A549 (cell line): ENCODE measurements around the gene MROH7. TPM values are rescaled to one million over a fixed set of nuclear protein-coding genes. Genes with fewer than 3 reads are reported as not detected.

Source experiments
- ATAC-seq, 2 experiments: fragments of 200-7000 bp in 1 of 2; fragments of >200 bp in 1 of 2; cut with Nextera tagmentation in 1 of 2; cut with Tn5 transposase in 1 of 2; 3 replicates each; pipeline versions ENCODE4 v1.8.0 to v1.9.1; 2018 to 2020; ENCODE audit warnings: mild to moderate bottlenecking in 1 of 2, moderate library complexity in 1 of 2
- CTCF ChIA-PET: fragments of 300-600 bp; sonication (Branson Sonifier 250); formaldehyde crosslinking; extraction: SDS; loops from one replicate; lab custom pipeline; 2021; ENCODE audit warnings: antibody characterized with exemption, inconsistent platforms; lab: Yijun Ruan, JAX
- POLR2A ChIA-PET: fragments of 350-600 bp; formaldehyde crosslinking; extraction: SDS; loops from one replicate; lab custom pipeline; 2021; ENCODE audit warnings: antibody characterized with exemption, inconsistent platforms; lab: Yijun Ruan, JAX
- DNase-seq, 2 experiments: peaks; one replicate each; pipeline versions ENCODE4 v3.0.0 to v3.0.0-alpha.2; 2011 to 2016; ENCODE audit warnings: low read depth in 1 of 2, low spot score in 1 of 2
- FAIRE-seq: peaks from 2 replicates; lab custom pipeline; 2011; peaks lifted over from hg19 to GRCh38; lab: Jason Lieb, UNC
- H3K27ac ChIP-seq, 2 experiments: fragments of >200 bp; sonication (Bioruptor Twin); formaldehyde crosslinking; 3 replicates each; pipeline ENCODE4 v1.5.1; 2016 to 2017
- H3K4me1 ChIP-seq: fragments of >200 bp; sonication (Bioruptor Twin); formaldehyde crosslinking; 3 replicates; pipeline ENCODE4 v1.6.1; 2016
- H3K4me2 ChIP-seq: fragments of >200 bp; sonication (Bioruptor Twin); formaldehyde crosslinking; 3 replicates; pipeline ENCODE4 v1.6.1; 2016
- H3K4me3 ChIP-seq: fragments of >200 bp; sonication (Bioruptor Twin); formaldehyde crosslinking; 3 replicates; pipeline ENCODE4 v1.5.1; 2016
- H3K9me3 ChIP-seq: fragments of >200 bp; sonication (Bioruptor Twin); formaldehyde crosslinking; 3 replicates; pipeline ENCODE4 v1.6.1; 2016
- CBX8 ChIP-seq: fragments of 200-600 bp; sonication (generic); IDR thresholded peaks from 2 replicates; pipeline ENCODE4 v1.6.1; 2016
- CHD2 ChIP-seq: fragments of 150-350 bp; IDR thresholded peaks from 2 replicates; pipeline ENCODE4 v1.6.1; 2014; ENCODE audit warnings: low read length; ENCODE audit not compliant: partially characterized antibody
- E2F6 ChIP-seq: IDR thresholded peaks from 2 replicates; pipeline ENCODE4 v1.6.1; 2012; ENCODE audit warnings: low read depth, borderline replicate concordance
- EHF ChIP-seq: fragments of 250-450 bp; sonication (Bioruptor Pico); IDR thresholded peaks from 2 replicates; pipeline ENCODE4 v1.5.0; 2020; ENCODE audit warnings: mild to moderate bottlenecking
- EP300 ChIP-seq, 2 experiments: fragments of >200 bp; sonication (Bioruptor Twin); formaldehyde crosslinking; IDR thresholded peaks; 2 replicates in 1 of 2; 3 replicates in 1 of 2; pipeline ENCODE4 v1.6.1; 2016 to 2017
- FOXS1 ChIP-seq: fragments of 250-450 bp; sonication (Bioruptor Pico); IDR thresholded peaks from 2 replicates; pipeline ENCODE4 v1.5.0; 2020; ENCODE audit warnings: mild to moderate bottlenecking, moderate library complexity
- HDAC2 ChIP-seq: fragments of 200-600 bp; sonication (generic); IDR thresholded peaks from 2 replicates; pipeline ENCODE4 v1.6.1; 2016
- HEYL ChIP-seq: fragments of 250-450 bp; sonication (Bioruptor Pico); IDR thresholded peaks from 2 replicates; pipeline ENCODE4 v1.8.0; 2021; ENCODE audit warnings: mild to moderate bottlenecking, moderate library complexity
- HOXB13 ChIP-seq: fragments of 250-450 bp; sonication (Bioruptor Pico); IDR thresholded peaks from 2 replicates; pipeline ENCODE4 v1.5.0; 2020; ENCODE audit warnings: low read depth, mild to moderate bottlenecking, moderate library complexity
- KDM1A ChIP-seq: fragments of 200-600 bp; sonication (generic); IDR thresholded peaks from 2 replicates; pipeline ENCODE4 v1.6.1; 2016; ENCODE audit warnings: low read depth, mild to moderate bottlenecking
- KDM5A ChIP-seq: fragments of 200-600 bp; sonication (generic); IDR thresholded peaks from 2 replicates; pipeline ENCODE4 v1.6.1; 2016; ENCODE audit warnings: antibody characterized with exemption, mild to moderate bottlenecking
- MAX ChIP-seq: IDR thresholded peaks from 2 replicates; pipeline ENCODE4 v1.6.1; 2012
- NR3C1 ChIP-seq: fragments of >200 bp; sonication (Bioruptor Twin); formaldehyde crosslinking; IDR thresholded peaks from 3 replicates; pipeline ENCODE4 v1.6.1; 2017
- POLR2A ChIP-seq: IDR thresholded peaks from 2 replicates; pipeline ENCODE4 v1.6.1; 2012; ENCODE audit warnings: mild to moderate bottlenecking, low read length
- REST ChIP-seq: fragments of 200-600 bp; sonication (generic); IDR thresholded peaks from 2 replicates; pipeline ENCODE4 v1.6.1; 2016; ENCODE audit warnings: antibody characterized with exemption, mild to moderate bottlenecking, moderate library complexity
- RFX5 ChIP-seq: fragments of 450-650 bp; IDR thresholded peaks from 2 replicates; pipeline ENCODE4 v1.7.1; 2014; ENCODE audit warnings: antibody characterized with exemption, mild to moderate bottlenecking, moderate library complexity
- TP53 ChIP-seq: fragments of 250-450 bp; sonication (Bioruptor Pico); IDR thresholded peaks from 2 replicates; pipeline ENCODE4 v1.5.0; 2021; ENCODE audit warnings: mild to moderate bottlenecking, moderate library complexity
- ZFP36 ChIP-seq: fragments of 450-650 bp; IDR thresholded peaks from 2 replicates; pipeline ENCODE4 v1.6.1; 2014; ENCODE audit warnings: borderline replicate concordance; ENCODE audit not compliant: partially characterized antibody
- ZSCAN20 ChIP-seq: fragments of 250-450 bp; sonication (Bioruptor Pico); IDR thresholded peaks from 2 replicates; pipeline ENCODE4 v1.8.0; 2022; ENCODE audit warnings: mild to moderate bottlenecking, moderate library complexity
- WGBS: methylation state at CpG from one replicate; pipeline ENCODE4 v1.1.6; 2017; ENCODE audit errors: missing lambda C conversion rate; 5-methylcytosine and 5-hydroxymethylcytosine counted together
- polyA plus RNA-seq, 4 experiments: library from polyadenylated mRNA; depleted of rRNA in 3 of 4; stranded (reverse); fragments of >200 nt; fragmentation: RNase III in 1 of 4; extraction: RNeasy Plus Mini Kit Qiagen cat#74134 plus additional on column Dnase treatment in 1 of 4; gene quantifications; 2 replicates in 3 of 4; 3 replicates in 1 of 4; pipeline ENCODE4 v1.2.3, GENCODE V29; 2011 to 2017
- TF ChIP-seq, protein P1 (sequence below): IDR thresholded peaks from 2 replicates; pipeline ENCODE4 v1.6.1; 2012
- TF ChIP-seq, protein P2 (sequence below): fragments of 250-450 bp; sonication (Bioruptor Pico); IDR thresholded peaks from 2 replicates; pipeline ENCODE4 v1.5.0; 2020; ENCODE audit warnings: low read depth, mild to moderate bottlenecking, moderate library complexity

MROH7 gene
- polyA plus RNA-seq, 2 of the 4 experiments (the other 2 are of a cell fraction) = not detected

- no peaks in the 10 kb centered on the region for H3K4me1 ChIP-seq
- DNase-seq (no peak), FAIRE-seq (no peak), ATAC-seq (no peak)
- no peak overlapping the region for H3K27ac ChIP-seq
- no peak overlapping the region for H3K4me2 ChIP-seq
- 79% methylated on average over 6 of the region's 25 CpGs for WGBS
- POLR2A ChIA-PET = no interaction called here
- H3K4me3 ChIP-seq = no peak overlapping the region
- TF ChIP-seq CBX8 = no peak
- no peak for TF ChIP-seq HEYL (CRISPR knock-in tag)
- no peak for TF ChIP-seq HDAC2
- no peak for TF ChIP-seq FOXS1 (CRISPR knock-in tag)
- no peak for TF ChIP-seq HOXB13 (CRISPR knock-in tag)
- no peak for TF ChIP-seq MAX
- no peak for TF ChIP-seq KDM1A
- TF ChIP-seq NR3C1 = no peak
- no peak for TF ChIP-seq EHF (CRISPR knock-in tag)
- TF ChIP-seq CHD2 = no peak
- CTCF ChIA-PET = interaction anchor here (1.4 kb wide), 1 partner anchor 10 kb away, joined by 3 read pairs; no protein-coding TSS in a partner anchor
- H3K9me3 ChIP-seq = no peaks in the 10 kb centered on the region
Observed at GRCh38 chr1:54754486-54755285, 113.1 kb downstream of the MROH7 start.

DNA sequence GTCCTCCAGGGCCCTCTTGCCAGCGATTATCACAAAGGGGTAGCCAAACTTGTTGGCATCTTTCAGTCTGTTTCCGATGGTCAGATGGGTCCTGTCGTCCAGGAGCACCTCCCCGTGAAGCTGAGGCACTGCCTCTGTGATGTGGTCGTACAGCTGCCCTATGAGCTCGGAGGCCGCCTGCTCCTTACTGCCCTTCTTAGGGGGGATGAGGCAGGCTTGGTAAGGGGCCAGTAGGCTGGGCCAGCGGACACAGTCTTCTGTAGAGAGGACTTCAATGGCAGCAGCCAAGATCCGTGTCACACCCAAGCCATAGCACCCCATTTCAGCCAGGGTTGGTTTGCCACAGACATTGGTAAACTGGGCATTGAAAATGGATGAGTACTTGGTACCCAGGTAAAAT lies 116.2 kb downstream of the MROH7 start:
- no peak for DNase-seq
- Histone ChIP-seq H3K9me3 (no peaks in the 10 kb centered on the region), H3K27ac (no peak overlapping the region), H3K4me1 (no peaks in the 10 kb centered on the region), H3K4me2 (no peak overlapping the region), H3K4me3 (no peak overlapping the region)
- ATAC-seq = no peak
- POLR2A ChIA-PET = no interaction called here
- no peak for FAIRE-seq
- CTCF ChIA-PET = interaction anchor here (0.6 kb wide), 1 partner anchor 527 kb away, joined by 3 read pairs; no protein-coding TSS in a partner anchor
- 93% methylated on average over 2 of the region's 9 CpGs for WGBS
- TF ChIP-seq KDM5A = no peak
- TF ChIP-seq HOXB13 (CRISPR knock-in tag) = no peak
- TF ChIP-seq EHF (CRISPR knock-in tag) = no peak
- TF ChIP-seq, protein P1, sequence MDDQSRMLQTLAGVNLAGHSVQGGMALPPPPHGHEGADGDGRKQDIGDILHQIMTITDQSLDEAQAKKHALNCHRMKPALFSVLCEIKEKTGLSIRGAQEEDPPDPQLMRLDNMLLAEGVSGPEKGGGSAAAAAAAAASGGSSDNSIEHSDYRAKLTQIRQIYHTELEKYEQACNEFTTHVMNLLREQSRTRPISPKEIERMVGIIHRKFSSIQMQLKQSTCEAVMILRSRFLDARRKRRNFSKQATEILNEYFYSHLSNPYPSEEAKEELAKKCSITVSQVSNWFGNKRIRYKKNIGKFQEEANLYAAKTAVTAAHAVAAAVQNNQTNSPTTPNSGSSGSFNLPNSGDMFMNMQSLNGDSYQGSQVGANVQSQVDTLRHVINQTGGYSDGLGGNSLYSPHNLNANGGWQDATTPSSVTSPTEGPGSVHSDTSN = no peak
- no peak for TF ChIP-seq ZSCAN20 (CRISPR knock-in tag)
- no peak for TF ChIP-seq HEYL (CRISPR knock-in tag)
- no peak for TF ChIP-seq ZFP36
- no peak for TF ChIP-seq RFX5
- TF ChIP-seq POLR2A = no peak
- TF ChIP-seq E2F6 = no peak
- TF ChIP-seq, protein P2, sequence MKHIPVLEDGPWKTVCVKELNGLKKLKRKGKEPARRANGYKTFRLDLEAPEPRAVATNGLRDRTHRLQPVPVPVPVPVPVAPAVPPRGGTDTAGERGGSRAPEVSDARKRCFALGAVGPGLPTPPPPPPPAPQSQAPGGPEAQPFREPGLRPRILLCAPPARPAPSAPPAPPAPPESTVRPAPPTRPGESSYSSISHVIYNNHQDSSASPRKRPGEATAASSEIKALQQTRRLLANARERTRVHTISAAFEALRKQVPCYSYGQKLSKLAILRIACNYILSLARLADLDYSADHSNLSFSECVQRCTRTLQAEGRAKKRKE (CRISPR knock-in tag) = no peak
- TF ChIP-seq REST = no peak
- TF ChIP-seq EP300 (IDR thresholded peaks at IDR 0.05) = no peak
- no peak for TF ChIP-seq TP53 (CRISPR knock-in tag)
